ENCODE data around the gene ROPN1L. TPM values are rescaled to one million over a fixed set of nuclear protein-coding genes. Genes with fewer than 3 reads are reported as not detected.

The ROPN1L gene
- total and polyA plus RNA-seq, 2 experiments from 2014 or later: 0.30 TPM; not detected in 1

- no peak for TF ChIP-seq CTCF (IDR thresholded peaks at IDR 0.05; ENCODE audit: poor library complexity)
- no peak for TF ChIP-seq EZH2phosphoT487 (IDR thresholded peaks at IDR 0.05; ENCODE audit: low read depth, severe bottlenecking, unreplicated experiment)
- H3K4me2 ChIP-seq: no peak overlapping the region
- no peaks in the 10 kb centered on the region for H4K20me1 ChIP-seq (ENCODE audit: insufficient read depth, poor library complexity, severe bottlenecking)
- H3K36me3 ChIP-seq (replicated peaks; ENCODE audit: insufficient read depth, low read depth): no peaks in the 10 kb centered on the region
- H3K9me2 ChIP-seq (replicated peaks; ENCODE audit: insufficient read depth): no peaks in the 10 kb centered on the region
- WGBS (ENCODE audit: low lambda C conversion rate, missing lambda C conversion rate): 68% methylated on average over 5 of the region's 5 CpGs
- H3K27ac ChIP-seq: no peak overlapping the region
- no peaks in the 10 kb centered on the region for H3K79me2 ChIP-seq
- H3K27me3 ChIP-seq: no peaks in the 10 kb centered on the region
- no peak overlapping the region for H2AFZ ChIP-seq
- no peak overlapping the region for H3K4me3 ChIP-seq
- H3K4me1 ChIP-seq (ENCODE audit: insufficient read depth): peaks cover 8% of the 10 kb centered on the region
- DNase-seq (ENCODE audit: low spot score): no peak
- no peaks in the 10 kb centered on the region for H3K9me3 ChIP-seq (ENCODE audit: low read depth)
Measured at GRCh38 chr5:10497554-10497953, 55.9 kb downstream of the ROPN1L start.

GRCh38 chr5:10498350-10498749, 56.7 kb downstream of the ROPN1L start:
- Histone ChIP-seq H3K9me2 (replicated peaks; ENCODE audit: insufficient read depth) (no peaks in the 10 kb centered on the region), H3K36me3 (replicated peaks; ENCODE audit: insufficient read depth, low read depth) (no peaks in the 10 kb centered on the region), H3K4me1 (ENCODE audit: insufficient read depth) (peaks cover 8% of the 10 kb centered on the region), H3K9me3 (ENCODE audit: low read depth) (no peaks in the 10 kb centered on the region), H2AFZ (no peak overlapping the region), H3K79me2 (no peaks in the 10 kb centered on the region), H3K4me2 (no peak overlapping the region), H3K4me3 (no peak overlapping the region), H3K27me3 (no peaks in the 10 kb centered on the region), H4K20me1 (ENCODE audit: insufficient read depth, poor library complexity, severe bottlenecking) (no peaks in the 10 kb centered on the region), H3K27ac (no peak overlapping the region)
- TF ChIP-seq EZH2 (IDR thresholded peaks at IDR 0.05; ENCODE audit: borderline replicate concordance) (no peak), CTCF (IDR thresholded peaks at IDR 0.05; ENCODE audit: poor library complexity) (no peak), EZH2phosphoT487 (IDR thresholded peaks at IDR 0.05; ENCODE audit: low read depth, severe bottlenecking, unreplicated experiment) (no peak)
- whole genome bisulfite sequencing (ENCODE audit: low lambda C conversion rate, missing lambda C conversion rate): 78% methylated on average over 6 of the region's 6 CpGs
- no peak for DNase-seq (ENCODE audit: low spot score)

GRCh38 chr5:10499066-10499465, 57.4 kb downstream of the ROPN1L start:
- Histone ChIP-seq H3K4me3 (no peak overlapping the region), H3K27me3 (no peaks in the 10 kb centered on the region), H3K4me1 (ENCODE audit: insufficient read depth) (peaks cover 8% of the 10 kb centered on the region), H3K9me2 (replicated peaks; ENCODE audit: insufficient read depth) (no peaks in the 10 kb centered on the region), H3K4me2 (no peak overlapping the region), H3K36me3 (replicated peaks; ENCODE audit: insufficient read depth, low read depth) (no peaks in the 10 kb centered on the region), H2AFZ (no peak overlapping the region), H4K20me1 (ENCODE audit: insufficient read depth, poor library complexity, severe bottlenecking) (no peaks in the 10 kb centered on the region), H3K79me2 (no peaks in the 10 kb centered on the region), H3K27ac (no peak overlapping the region), H3K9me3 (ENCODE audit: low read depth) (no peaks in the 10 kb centered on the region)
- TF ChIP-seq EZH2phosphoT487 (IDR thresholded peaks at IDR 0.05; ENCODE audit: low read depth, severe bottlenecking, unreplicated experiment) (no peak), EZH2 (IDR thresholded peaks at IDR 0.05; ENCODE audit: borderline replicate concordance) (no peak), CTCF (IDR thresholded peaks at IDR 0.05; ENCODE audit: poor library complexity) (no peak)
- DNase-seq (ENCODE audit: low spot score): no peak
- WGBS (ENCODE audit: low lambda C conversion rate, missing lambda C conversion rate): 96% methylated on average over 9 of the region's 9 CpGs

GRCh38 chr5:10499776-10500175, 58.1 kb downstream of the ROPN1L start:
- no peak for DNase-seq (ENCODE audit: low spot score)
- TF ChIP-seq CTCF (IDR thresholded peaks at IDR 0.05; ENCODE audit: poor library complexity) (no peak), EZH2 (IDR thresholded peaks at IDR 0.05; ENCODE audit: borderline replicate concordance) (no peak), EZH2phosphoT487 (IDR thresholded peaks at IDR 0.05; ENCODE audit: low read depth, severe bottlenecking, unreplicated experiment) (no peak)
- H4K20me1 ChIP-seq (ENCODE audit: insufficient read depth, poor library complexity, severe bottlenecking): no peaks in the 10 kb centered on the region
- 94% methylated on average over 2 of the region's 2 CpGs for WGBS (ENCODE audit: low lambda C conversion rate, missing lambda C conversion rate)
- H3K9me2 ChIP-seq (replicated peaks; ENCODE audit: insufficient read depth): no peaks in the 10 kb centered on the region
- no peaks in the 10 kb centered on the region for H3K27me3 ChIP-seq
- H3K4me1 ChIP-seq (ENCODE audit: insufficient read depth): peaks cover 8% of the 10 kb centered on the region
- H3K9me3 ChIP-seq (ENCODE audit: low read depth): no peaks in the 10 kb centered on the region
- H3K4me3 ChIP-seq: no peak overlapping the region
- no peak overlapping the region for H3K27ac ChIP-seq
- no peak overlapping the region for H3K4me2 ChIP-seq
- H2AFZ ChIP-seq: no peak overlapping the region
- no peaks in the 10 kb centered on the region for H3K36me3 ChIP-seq (replicated peaks; ENCODE audit: insufficient read depth, low read depth)
- H3K79me2 ChIP-seq: no peaks in the 10 kb centered on the region

Data from hepatocyte (in vitro differentiated cells).